Stimulated activated CD8-positive, alpha-beta memory T cell treated with anti-CD3 and anti-CD28 coated beads, Interleukin-7, amount 100 ng/mL, for 4 hours (primary cell): ENCODE measurements around the gene GMCL1.
"Not testable (repeated sequence)": the region's sequence is repeated elsewhere in the genome, so short reads cannot be mapped to it uniquely, and the experiment has no call there.

ENCODE experiments used
- DNase-seq, 2 donors: peaks; one replicate each; pipeline ENCODE4 v3.0.0-alpha.2; 2020; ENCODE audit warnings: low read depth in 2 of 2

The GMCL1 gene

DNA sequence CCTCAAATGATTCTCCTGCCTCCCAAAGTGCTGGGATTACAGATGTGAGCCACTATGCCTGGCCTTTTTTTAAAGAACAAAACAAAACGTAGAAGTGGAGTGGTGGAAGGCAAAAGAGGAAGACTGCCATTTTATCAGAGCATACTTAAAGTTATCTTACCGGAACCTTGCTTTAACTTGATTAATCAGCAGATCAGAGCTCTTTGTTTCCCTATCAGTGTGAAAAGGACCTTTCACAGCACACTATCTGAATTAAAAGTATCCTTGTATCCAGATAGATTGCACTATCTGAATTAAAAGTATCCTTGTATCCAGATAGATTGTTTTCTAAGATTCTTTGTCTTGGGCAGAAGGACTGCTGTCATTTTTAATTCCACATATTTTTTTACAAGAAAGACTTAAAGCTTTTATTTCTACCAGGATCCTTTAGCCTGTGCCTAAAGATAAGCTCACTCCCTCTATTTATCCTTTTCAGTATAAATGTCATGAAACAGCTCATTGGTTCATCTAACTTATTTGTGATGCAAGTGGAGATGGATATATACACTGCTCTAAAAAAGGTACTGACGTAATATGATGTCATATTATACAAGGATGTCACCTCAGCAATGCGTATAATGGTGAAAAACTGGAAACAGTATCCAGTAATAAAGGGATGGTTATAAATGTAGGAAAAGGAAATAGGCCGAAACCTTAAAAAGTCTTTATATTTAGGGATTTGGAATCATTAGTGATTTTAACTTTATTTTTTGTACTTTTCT lies 17.8 kb downstream of the GMCL1 start:
- no peak for DNase-seq

DNA sequence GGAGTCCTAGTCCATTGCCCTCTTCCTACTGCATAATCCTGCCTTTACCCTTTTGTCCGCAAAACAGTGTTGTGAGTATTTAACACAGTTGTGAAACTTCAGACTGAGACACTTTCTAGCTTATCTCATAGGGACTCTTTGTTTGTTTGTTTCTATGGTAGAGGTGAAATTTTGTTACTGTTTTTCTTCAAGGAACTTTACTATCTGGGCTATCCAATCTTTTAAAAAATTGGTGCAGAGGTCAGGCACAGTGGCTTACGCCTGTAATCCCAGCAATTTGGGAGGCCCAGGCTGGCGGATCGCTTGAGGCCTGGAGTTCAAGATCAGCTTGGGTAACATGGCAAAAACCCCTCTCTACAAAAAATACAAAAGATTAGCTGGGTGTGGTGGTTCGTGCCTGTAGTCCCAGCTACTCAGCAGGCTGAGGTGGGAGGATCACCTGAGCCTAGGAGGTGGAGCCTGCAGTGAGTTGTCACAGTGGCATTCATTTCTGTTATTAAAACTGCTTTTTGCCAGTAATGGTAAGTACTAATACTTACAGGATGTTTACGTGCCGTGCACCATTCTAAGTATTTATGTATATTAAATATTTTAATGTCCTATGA lies 18.8 kb downstream of the GMCL1 start:
- no peak for DNase-seq

DNA sequence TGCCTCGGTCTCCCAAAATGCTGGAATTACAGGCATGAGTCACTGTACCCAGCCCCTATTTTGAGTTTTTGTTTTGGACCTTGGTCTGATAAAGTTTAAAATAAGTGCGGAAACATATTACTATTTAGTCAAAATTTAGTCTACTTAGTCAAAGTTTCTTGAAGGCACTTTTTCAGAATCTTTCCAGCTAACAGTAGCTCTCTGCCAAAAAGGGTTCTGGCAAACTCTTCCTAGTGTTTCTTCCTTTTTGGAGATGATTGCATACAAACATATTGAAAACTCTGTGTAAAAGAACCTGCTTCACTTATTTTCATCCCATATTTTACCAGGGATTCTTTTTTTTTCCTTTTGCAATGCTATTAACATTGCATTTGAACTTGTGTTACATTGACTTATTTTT lies 28.8 kb downstream of the GMCL1 start:
- no peak for DNase-seq

GRCh38 chr2:69863298-69863697 lies 33.8 kb downstream of the GMCL1 start:
- DNase-seq, result no peak

- DNase-seq, result no peak
These were observed 59.0 kb downstream of the GMCL1 start for GRCh38 chr2:69888451-69888850.

- DNase-seq, result no peak
These were observed 59.8 kb downstream of the GMCL1 start for GRCh38 chr2:69889302-69889701.

GRCh38 chr2:69890881-69891280 lies 61.4 kb downstream of the GMCL1 start:
- no peak for DNase-seq

DNA sequence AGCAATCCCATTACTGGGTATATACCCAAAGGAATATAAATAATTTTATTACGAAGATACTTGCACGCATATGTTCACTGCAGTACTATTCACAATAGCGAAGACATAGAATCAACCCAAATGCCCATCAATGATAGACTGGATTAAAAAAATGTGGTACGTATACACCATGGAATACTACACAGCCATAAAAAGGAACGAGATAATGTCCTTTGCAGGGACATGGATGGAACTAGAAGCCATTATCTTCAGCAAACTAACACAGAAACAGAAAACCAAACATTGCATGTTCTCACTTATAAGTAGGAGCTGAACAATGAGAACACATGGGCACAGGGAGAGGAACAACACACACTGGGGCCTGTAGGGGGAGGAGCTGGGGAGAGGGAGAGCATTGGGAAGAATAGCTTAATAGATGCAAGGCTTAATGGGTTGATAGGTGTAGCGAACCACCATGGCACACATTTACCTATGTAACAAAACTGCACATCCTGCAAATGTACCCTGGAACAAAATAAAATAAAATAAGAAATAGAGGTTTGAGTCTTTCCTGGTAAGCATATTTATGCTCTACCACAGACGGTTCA lies 63.5 kb downstream of the GMCL1 start:
- not testable (repeated sequence) for DNase-seq

GRCh38 chr2:69893684-69894551 lies 64.5 kb downstream of the GMCL1 start, which contains the start of gene SNRNP27:
Gene SNRNP27, plus strand, starts transcription at chr2:69893956. Its CDS starts 29 bp downstream, at chr2:69893985.
- peak; percentile 72 to 73 for DNase-seq

- DNase-seq, result not testable (repeated sequence)
These were observed 65.3 kb downstream of the GMCL1 start for GRCh38 chr2:69894737-69895136.

DNA sequence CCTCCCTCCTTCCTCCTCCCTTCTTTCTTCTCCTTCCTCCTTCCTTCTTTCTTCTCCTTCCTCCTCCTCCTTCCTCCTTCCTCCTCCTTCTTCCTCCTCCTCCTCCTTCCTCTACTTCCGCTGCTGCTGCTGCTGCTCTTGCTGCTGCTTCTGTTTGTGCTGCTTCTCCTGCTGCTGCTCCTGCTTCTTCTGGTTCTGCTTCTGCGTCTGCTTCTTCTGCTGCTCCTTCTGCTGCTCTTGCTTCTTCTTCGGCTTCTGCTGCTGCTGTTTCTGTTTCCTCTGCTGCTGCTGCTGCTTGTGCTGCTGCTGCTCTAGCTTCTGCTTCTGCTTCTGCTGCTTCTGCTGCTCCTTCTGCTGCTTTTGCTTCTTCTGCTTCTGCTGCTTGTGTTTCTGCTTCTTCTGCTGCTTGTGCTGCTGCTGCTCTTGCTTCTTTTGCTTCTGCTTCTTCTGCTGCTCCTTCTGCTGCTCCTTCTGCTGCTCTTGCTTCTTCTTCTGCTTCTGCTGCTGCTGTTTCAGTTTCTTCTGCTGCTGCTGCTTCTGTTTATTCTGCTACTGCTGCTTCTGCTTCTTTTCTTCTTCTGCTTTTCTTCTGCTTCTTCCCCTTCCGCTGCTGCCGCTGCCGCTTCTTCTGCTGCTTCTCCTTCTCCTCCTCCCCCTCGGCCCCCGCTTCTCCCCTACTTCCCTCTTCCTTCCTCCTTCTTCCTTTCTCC lies 72.9 kb downstream of the GMCL1 start:
- no peak for DNase-seq

DNA sequence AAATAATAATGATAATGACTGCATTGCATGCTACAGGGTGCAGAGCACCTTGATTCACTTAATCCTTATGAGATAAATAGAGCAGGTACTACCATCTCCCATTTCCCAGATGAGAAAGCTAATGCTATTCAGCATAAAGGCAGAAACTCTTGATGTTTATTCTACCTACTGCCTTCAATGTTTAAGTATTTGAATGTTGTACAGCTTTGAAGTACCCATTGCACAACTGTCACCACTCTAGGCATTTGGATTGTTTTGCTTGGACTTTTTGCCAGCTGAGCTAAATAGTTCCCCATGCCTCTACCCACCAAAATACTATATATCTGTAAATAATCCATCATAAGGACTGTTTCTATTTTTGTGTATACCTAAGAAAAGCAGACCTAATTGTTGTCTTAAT lies 77.8 kb downstream of the GMCL1 start:
- DNase-seq, result no peak

- no peak for DNase-seq
These were observed 82.6 kb downstream of the GMCL1 start for GRCh38 chr2:69911985-69912563.

DNA sequence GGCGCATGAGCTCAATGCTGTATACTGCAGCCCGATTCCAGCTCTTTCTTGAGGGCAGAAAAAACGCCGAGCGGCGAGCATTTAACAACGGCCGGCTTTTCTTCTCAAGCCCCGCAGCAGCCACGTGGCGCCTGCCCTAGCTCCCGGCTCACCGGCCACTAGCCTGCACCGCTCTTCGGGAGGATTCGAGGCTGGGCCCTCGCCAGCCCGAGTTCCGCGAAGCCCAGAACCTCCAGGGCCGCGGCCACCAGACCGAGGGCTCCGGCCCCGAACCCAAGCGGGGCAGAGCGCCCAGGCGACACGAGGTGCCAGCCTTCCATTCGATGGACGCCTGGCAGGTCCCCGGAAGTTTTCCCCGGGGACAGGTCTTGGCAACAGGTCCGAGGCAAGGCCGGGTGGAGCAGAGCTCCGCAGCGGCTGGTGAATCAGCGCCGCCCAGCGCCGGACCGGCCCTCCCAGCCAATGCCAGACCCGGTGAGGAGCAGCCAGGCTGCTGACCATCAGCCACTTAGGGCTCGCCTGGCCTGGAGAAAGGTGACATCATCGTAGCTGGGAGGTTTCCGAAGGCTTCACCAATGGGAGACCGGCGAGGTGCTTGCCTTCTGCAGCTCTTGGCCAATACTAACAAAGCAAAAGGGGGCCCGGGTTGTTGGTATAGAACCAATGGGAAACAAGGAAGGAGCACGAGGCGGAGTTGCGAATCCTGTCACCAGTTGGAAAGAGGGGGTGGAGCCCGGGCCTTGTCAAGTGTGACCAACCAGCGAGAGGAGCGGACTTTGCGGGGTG lies 84.9 kb downstream of the GMCL1 start:
- peak; percentile 100 for DNase-seq

DNA sequence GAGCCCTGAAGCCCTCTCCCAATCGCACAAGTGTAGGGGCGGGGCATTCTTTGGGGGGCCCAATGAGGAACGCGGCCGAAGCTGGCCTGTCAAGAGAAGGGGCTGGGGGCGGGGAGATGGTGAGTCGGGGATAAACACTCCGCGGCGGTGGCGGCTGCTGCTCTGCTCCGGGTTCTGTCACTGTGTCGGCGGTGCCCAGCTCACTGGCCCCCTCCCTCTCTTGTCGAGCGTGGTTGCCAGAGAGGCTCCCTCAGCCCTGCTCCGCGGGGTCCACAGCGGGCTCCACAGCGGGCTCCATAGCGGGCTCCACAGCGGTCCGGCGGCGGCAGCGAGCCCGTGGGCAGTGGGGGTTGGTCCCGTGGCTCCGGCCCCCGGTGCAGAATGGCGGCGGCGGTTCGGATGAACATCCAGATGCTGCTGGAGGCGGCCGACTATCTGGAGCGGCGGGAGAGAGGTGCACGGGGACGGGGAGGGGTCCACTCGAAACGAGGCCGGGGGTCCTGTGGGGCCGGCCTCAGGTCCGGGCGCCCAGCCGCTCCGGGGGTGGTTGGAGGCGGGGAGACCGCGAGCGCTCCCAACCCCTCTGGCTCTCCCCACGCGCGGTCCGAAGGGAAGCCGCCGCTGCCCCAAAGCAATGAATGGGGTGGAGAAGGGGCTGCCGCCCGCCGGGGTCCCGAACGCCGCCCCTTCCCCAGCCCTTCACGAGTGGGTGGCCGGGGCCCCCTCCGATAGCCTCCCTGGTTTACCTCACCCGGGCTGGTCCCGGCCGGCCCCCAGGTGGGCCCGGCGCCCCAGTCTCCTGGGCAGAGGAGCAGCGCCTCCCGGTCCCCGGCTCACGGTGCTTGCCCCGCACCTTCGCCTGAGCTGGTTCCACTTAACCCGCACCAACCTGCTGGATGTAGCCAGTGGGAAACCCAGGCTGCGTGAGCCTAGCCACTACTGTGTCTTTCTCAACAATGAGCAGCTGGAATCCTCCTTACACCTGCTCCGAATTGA lies 85.8 kb downstream of the GMCL1 start, which contains the start of gene MXD1:
MXD1 (plus strand) TSS at position 160 of the 996 bp plus-strand sequence; CDS start at position 382, 222 bp downstream.
- DNase-seq, result no peak

DNA sequence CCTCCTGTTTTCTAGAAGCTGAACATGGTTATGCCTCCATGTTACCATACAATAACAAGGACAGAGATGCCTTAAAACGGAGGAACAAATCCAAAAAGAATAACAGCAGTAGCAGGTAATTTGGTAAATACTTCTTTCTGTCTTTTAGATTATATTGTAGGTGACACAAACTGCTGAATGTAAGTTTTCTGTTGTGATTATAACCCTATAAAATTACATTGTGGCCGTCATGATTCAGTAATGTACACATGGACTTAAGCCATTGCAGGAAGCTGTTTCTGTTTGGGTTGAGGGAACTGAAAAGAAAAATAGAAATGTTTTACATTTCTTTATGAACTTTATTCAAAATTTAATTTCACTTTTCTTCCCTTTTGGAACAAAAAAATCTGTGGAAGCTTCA lies 86.6 kb downstream of the GMCL1 start:
- no peak for DNase-seq

DNA sequence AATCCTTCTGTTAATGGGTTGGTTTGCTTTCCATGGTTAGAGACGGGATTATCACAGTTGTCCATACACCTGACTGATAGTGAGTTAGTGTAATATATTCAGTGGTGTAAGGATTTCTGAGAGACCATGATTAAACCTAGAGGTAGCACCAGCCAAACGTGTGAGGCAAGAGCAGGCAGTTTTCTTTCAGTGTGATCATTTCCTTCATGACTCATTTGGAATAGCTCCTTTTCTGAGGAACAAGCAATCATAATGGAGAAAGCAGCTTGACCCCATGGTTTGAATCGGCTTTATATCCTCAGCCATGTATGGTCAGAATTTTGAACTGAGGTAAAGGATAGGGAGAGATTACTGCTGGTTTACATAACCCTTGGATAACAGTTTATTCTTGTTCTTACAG lies 88.4 kb downstream of the GMCL1 start:
- DNase-seq, result no peak

- no peak for DNase-seq
These were observed 88.9 kb downstream of the GMCL1 start for GRCh38 chr2:69918401-69918800.

- DNase-seq, result no peak
These were observed 93.7 kb downstream of the GMCL1 start for GRCh38 chr2:69923116-69923515.
